H1 (cell line): ENCODE measurements around the gene RRAGB. TPM values are rescaled to one million over a fixed set of nuclear protein-coding genes. Genes with fewer than 3 reads are reported as not detected.
"Not testable (repeated sequence)": the region's sequence is repeated elsewhere in the genome, so short reads cannot be mapped to it uniquely, and the experiment has no call there.

Experiments used
- CTCF ChIA-PET: fragments of 300-600 bp; sonication (Branson Sonifier 250); formaldehyde crosslinking; loops from one replicate; lab custom pipeline; 2021; ENCODE audit not compliant: partially characterized antibody; lab: Charles Lee
- POLR2A ChIA-PET: fragments of 300-600 bp; sonication (Branson Sonifier 250); formaldehyde crosslinking; loops from one replicate; lab custom pipeline; 2021; ENCODE audit warnings: inconsistent platforms; ENCODE audit not compliant: partially characterized antibody; lab: Charles Lee
- DNase-seq, 2 experiments: peaks; one replicate each; pipeline versions ENCODE4 v3.0.0 to v3.0.0-alpha.2; 2010 to 2022; ENCODE audit warnings: low spot score in 2 of 2, low read depth in 1 of 2, mixed read lengths in 1 of 2
- FAIRE-seq: peaks from 2 replicates; lab custom pipeline; 2011; peaks lifted over from hg19 to GRCh38; lab: Jason Lieb, UNC
- H2AFZ ChIP-seq: 2 replicates; pipeline ENCODE4 v1.8.1; 2012; ENCODE audit warnings: low read length, inconsistent platforms
- H2AK5ac ChIP-seq: 2 replicates; pipeline ENCODE4 v1.6.1; 2013; ENCODE audit warnings: low read depth, low read length
- H2BK120ac ChIP-seq: replicated peaks from 2 replicates; pipeline ENCODE3; 2013; ENCODE audit warnings: low read depth, low read length, inconsistent platforms
- H2BK12ac ChIP-seq: 2 replicates; pipeline ENCODE4 v1.6.1; 2013; ENCODE audit warnings: low read depth, low read length
- H2BK15ac ChIP-seq: 2 replicates; pipeline ENCODE4 v1.6.1; 2013; ENCODE audit warnings: low read length
- H2BK20ac ChIP-seq: 2 replicates; pipeline ENCODE4 v1.6.1; 2013; ENCODE audit warnings: low read length
- H2BK5ac ChIP-seq: 2 replicates; pipeline ENCODE4 v1.6.1; 2013; ENCODE audit warnings: low read depth, low read length
- H3K14ac ChIP-seq: 2 replicates; pipeline ENCODE4 v1.6.1; 2013; ENCODE audit warnings: inconsistent platforms; ENCODE audit not compliant: insufficient read length
- H3K18ac ChIP-seq: 2 replicates; pipeline ENCODE4 v1.6.1; 2013; ENCODE audit warnings: low read length; ENCODE audit errors: extremely low read depth
- H3K23ac ChIP-seq: 2 replicates; pipeline ENCODE4 v1.6.1; 2013; ENCODE audit warnings: inconsistent platforms; ENCODE audit not compliant: insufficient read length
- H3K23me2 ChIP-seq: 2 replicates; pipeline ENCODE4 v1.6.1; 2013; ENCODE audit warnings: low read depth, low read length
- H3K27ac ChIP-seq: 2 replicates; pipeline ENCODE4 v1.6.1; 2011; ENCODE audit warnings: low read depth, low read length, inconsistent platforms
- H3K27me3 ChIP-seq, 4 experiments: replicated peaks in 1 of 4; 1 replicate in 1 of 4; 2 replicates in 3 of 4; pipeline versions ENCODE4 v1.6.1 to v1.8.1; 2011 to 2013; ENCODE audit warnings: low read length in 3 of 4, mild to moderate bottlenecking in 3 of 4, inconsistent platforms in 2 of 4, mixed read lengths in 2 of 4, moderate library complexity in 1 of 4; ENCODE audit not compliant: control insufficient read depth in 3 of 4, insufficient read depth in 3 of 4; ENCODE audit errors: extremely low read depth in 1 of 4
- H3K36me3 ChIP-seq, 4 experiments: 2 replicates each; pipeline versions ENCODE4 v1.6.1 to v1.8.1; 2011 to 2013; ENCODE audit warnings: mild to moderate bottlenecking in 4 of 4, low read length in 3 of 4, moderate library complexity in 2 of 4, control low read depth in 1 of 4, inconsistent platforms in 1 of 4; ENCODE audit not compliant: insufficient read depth in 4 of 4, control insufficient read depth in 2 of 4
- H3K4ac ChIP-seq: replicated peaks from 2 replicates; pipeline ENCODE3; 2013; ENCODE audit warnings: low read length, low read depth, mixed read lengths, inconsistent platforms; ENCODE audit not compliant: insufficient read length
- H3K4me1 ChIP-seq, 4 experiments: replicated peaks in 1 of 4; 1 replicate in 1 of 4; 2 replicates in 3 of 4; pipeline versions ENCODE4 v1.6.1 to v1.8.1; 2011 to 2013; ENCODE audit warnings: low read length in 3 of 4, inconsistent platforms in 2 of 4, mixed read lengths in 1 of 4; ENCODE audit not compliant: insufficient read depth in 4 of 4, control insufficient read depth in 3 of 4
- H3K4me2 ChIP-seq, 2 experiments: 2 replicates each; pipeline versions ENCODE4 v1.6.1 to v1.8.1; 2011 to 2013; ENCODE audit warnings: low read depth in 2 of 2, low read length in 2 of 2, control low read depth in 1 of 2, inconsistent platforms in 1 of 2, mild to moderate bottlenecking in 1 of 2; ENCODE audit not compliant: insufficient read depth in 1 of 2
- H3K4me3 ChIP-seq, 4 experiments: fragments of 200-600, 300-600 bp in 1 of 4; sonication (generic), shearing (Covaris generic), sonication (Bioruptor Twin) in 1 of 4; 2 replicates each; pipeline versions ENCODE4 v1.5.1 to v1.8.1; 2011 to 2016; ENCODE audit warnings: low read length in 4 of 4, low read depth in 3 of 4, control low read depth in 2 of 4, inconsistent platforms in 2 of 4, mild to moderate bottlenecking in 2 of 4, mixed read lengths in 1 of 4, moderate library complexity in 1 of 4; ENCODE audit not compliant: insufficient read depth in 2 of 4; ENCODE audit errors: extremely low read depth in 1 of 4
- H3K56ac ChIP-seq: replicated peaks from 2 replicates; pipeline ENCODE3; 2013; ENCODE audit warnings: low read depth, mild to moderate bottlenecking, mixed read lengths, low read length, inconsistent platforms; ENCODE audit not compliant: insufficient read length
- H3K79me1 ChIP-seq: 2 replicates; pipeline ENCODE4 v1.6.1; 2013; ENCODE audit warnings: low read depth, low read length, control low read depth
- H3K79me2 ChIP-seq, 2 experiments: 2 replicates each; pipeline versions ENCODE4 v1.6.1 to v1.8.1; 2012 to 2013; ENCODE audit warnings: low read length in 2 of 2, mild to moderate bottlenecking in 2 of 2, inconsistent platforms in 1 of 2; ENCODE audit not compliant: insufficient read depth in 2 of 2, control insufficient read depth in 1 of 2
- H3K9ac ChIP-seq, 4 experiments: replicated peaks in 1 of 4; 1 replicate in 1 of 4; 2 replicates in 3 of 4; pipeline versions ENCODE4 v1.6.1 to v1.8.1; 2011 to 2013; ENCODE audit warnings: low read depth in 3 of 4, low read length in 3 of 4, control low read depth in 2 of 4, mild to moderate bottlenecking in 2 of 4, moderate library complexity in 2 of 4, inconsistent platforms in 1 of 4; ENCODE audit errors: extremely low read depth in 1 of 4
- H3K9me3 ChIP-seq, 2 experiments: 2 replicates each; pipeline versions ENCODE4 v1.6.1 to v1.8.1; 2012 to 2013; ENCODE audit warnings: mild to moderate bottlenecking in 2 of 2, moderate library complexity in 2 of 2, control low read depth in 1 of 2, inconsistent platforms in 1 of 2, low read depth in 1 of 2, low read length in 1 of 2, mixed read lengths in 1 of 2; ENCODE audit not compliant: insufficient read depth in 2 of 2
- H4K20me1 ChIP-seq, 2 experiments: replicated peaks in 1 of 2; 2 replicates each; pipeline versions ENCODE3 to v1.8.1; 2011 to 2013; ENCODE audit warnings: inconsistent platforms in 2 of 2, low read length in 2 of 2, mild to moderate bottlenecking in 1 of 2; ENCODE audit not compliant: insufficient read depth in 2 of 2, control insufficient read depth in 1 of 2
- H4K5ac ChIP-seq: 2 replicates; pipeline ENCODE4 v1.6.1; 2013; ENCODE audit warnings: low read length, low read depth, mixed read lengths, inconsistent platforms; ENCODE audit not compliant: insufficient read length
- H4K8ac ChIP-seq: 2 replicates; pipeline ENCODE4 v1.8.0; 2013; ENCODE audit warnings: mild to moderate bottlenecking, moderate library complexity, low read length, inconsistent platforms; ENCODE audit not compliant: insufficient read depth; ENCODE audit errors: extremely low read depth
- H4K91ac ChIP-seq: replicated peaks from 2 replicates; pipeline ENCODE3; 2013; ENCODE audit warnings: low read length, mixed read lengths, inconsistent platforms; ENCODE audit not compliant: insufficient read length
- WGBS, 2 experiments: shearing (Covaris generic) in 1 of 2; methylation state at CpG; one replicate each; pipeline versions ENCODE4 v1.1.6 to v1.1.7; 2013 to 2015; ENCODE audit warnings: low lambda C conversion rate in 2 of 2, mixed read lengths in 2 of 2, inconsistent platforms in 1 of 2, low coverage in 1 of 2, missing lambda C conversion rate in 1 of 2; ENCODE audit not compliant: insufficient replicate concordance in 2 of 2, insufficient coverage in 1 of 2, insufficient read length in 1 of 2; ENCODE audit errors: extremely low coverage in 1 of 2, missing lambda C conversion rate in 1 of 2; 5-methylcytosine and 5-hydroxymethylcytosine counted together
- polyA plus RNA-seq, 7 experiments: library from polyadenylated mRNA; depleted of rRNA in 3 of 7; stranded (reverse) in 5 of 7; unstranded in 2 of 7; fragments of >200 nt in 5 of 7; fragments of 200-250 nt in 2 of 7; gene quantifications; 1 replicate in 5 of 7; 2 replicates in 1 of 7; 4 replicates in 1 of 7; pipeline versions ENCODE4 v1.2.1 to v1.2.3, GENCODE V29; 2011 to 2013; ENCODE audit warnings: missing spikeins in 2 of 7, mixed read lengths in 2 of 7
- total RNA-seq: library from RNA; stranded (reverse); fragmentation: NEBNext Ultra II Directional; extraction: Animal tissue kit (Norgen Biotek cat#: 25700); gene quantifications from 2 replicates; pipeline ENCODE4 v1.2.1, GENCODE V29; 2021

RRAGB gene
- total and polyA plus RNA-seq, 2 of the 8 experiments (the other 6 are each of a cell fraction or from before 2014, with no cell fraction given): 5.8 to 6.8 TPM

- H3K14ac ChIP-seq, H2BK15ac ChIP-seq, H4K20me1 ChIP-seq, H3K56ac ChIP-seq, DNase-seq, H2BK5ac ChIP-seq, H3K4me3 ChIP-seq, H2AK5ac ChIP-seq, H3K9ac ChIP-seq, H3K4ac ChIP-seq, H3K18ac ChIP-seq, H3K27ac ChIP-seq, H3K27me3 ChIP-seq, H2BK120ac ChIP-seq, H3K23me2 ChIP-seq, H2BK20ac ChIP-seq, CTCF ChIA-PET, H3K36me3 ChIP-seq, H3K23ac ChIP-seq, H3K4me2 ChIP-seq, H4K5ac ChIP-seq, H4K8ac ChIP-seq, H3K4me1 ChIP-seq, H3K9me3 ChIP-seq, POLR2A ChIA-PET, H2AFZ ChIP-seq, FAIRE-seq, H3K79me1 ChIP-seq, H4K91ac ChIP-seq, H3K79me2 ChIP-seq, H2BK12ac ChIP-seq: not testable (repeated sequence)
- WGBS, 2 experiments: no CpG with 5 or more reads among the region's 24 CpGs
Measured at GRCh38 chrX:55748463-55748862, 30.9 kb downstream of the RRAGB start.
